H9 (cell line): ENCODE results near the gene UVRAG. TPM values are rescaled to one million over a fixed set of nuclear protein-coding genes. Genes with fewer than 3 reads are reported as not detected.
"Not testable (repeated sequence)": the region's sequence is repeated elsewhere in the genome, so short reads cannot be mapped to it uniquely, and the experiment has no call there.

ENCODE experiments used
- DNase-seq: peaks from one replicate; pipeline ENCODE4 v3.0.0-alpha.2; 2017
- H2AFZ ChIP-seq: one replicate; pipeline ENCODE4 v1.6.1; 2013; ENCODE audit warnings: mild to moderate bottlenecking, low read length, control low read depth, moderate library complexity
- H2AK5ac ChIP-seq: 2 replicates; pipeline ENCODE4 v1.6.1; 2013; ENCODE audit warnings: low read length, control low read depth, mixed read lengths; ENCODE audit not compliant: insufficient read length
- H2BK120ac ChIP-seq: one replicate; pipeline ENCODE4 v1.6.1; 2013; ENCODE audit warnings: low read depth, mild to moderate bottlenecking, low read length, control low read depth, inconsistent platforms; ENCODE audit not compliant: poor library complexity, severe bottlenecking
- H2BK12ac ChIP-seq: 2 replicates; pipeline ENCODE4 v1.6.1; 2013; ENCODE audit warnings: low read length, control low read depth, mixed read lengths, low read depth; ENCODE audit not compliant: insufficient read length
- H2BK15ac ChIP-seq: 2 replicates; pipeline ENCODE4 v1.6.1; 2013; ENCODE audit warnings: low read depth, low read length, control low read depth
- H2BK20ac ChIP-seq: one replicate; pipeline ENCODE4 v1.6.1; 2013; ENCODE audit warnings: low read depth, mild to moderate bottlenecking, low read length, control low read depth, inconsistent platforms; ENCODE audit not compliant: poor library complexity, severe bottlenecking
- H2BK5ac ChIP-seq: 2 replicates; pipeline ENCODE4 v1.6.1; 2013; ENCODE audit warnings: low read length, control low read depth, mixed read lengths; ENCODE audit not compliant: insufficient read length
- H3K14ac ChIP-seq: 2 replicates; pipeline ENCODE4 v1.6.1; 2013; ENCODE audit warnings: low read length, control low read depth; ENCODE audit not compliant: insufficient read depth
- H3K18ac ChIP-seq: 2 replicates; pipeline ENCODE4 v1.6.1; 2013; ENCODE audit warnings: low read depth, mild to moderate bottlenecking, mixed read lengths, low read length, control low read depth; ENCODE audit not compliant: insufficient read length
- H3K23ac ChIP-seq: 2 replicates; pipeline ENCODE4 v1.6.1; 2013; ENCODE audit warnings: low read length, control low read depth, mixed read lengths, low read depth; ENCODE audit not compliant: insufficient read length
- H3K23me2 ChIP-seq: 2 replicates; pipeline ENCODE4 v1.6.1; 2013; ENCODE audit warnings: low read depth, mild to moderate bottlenecking, mixed read lengths, low read length, control low read depth; ENCODE audit not compliant: insufficient read length, poor library complexity, severe bottlenecking
- H3K27ac ChIP-seq: 2 replicates; pipeline ENCODE4 v1.5.1; 2013; ENCODE audit warnings: low read length, control low read depth, mixed read lengths, low read depth; ENCODE audit not compliant: insufficient read length
- H3K27me3 ChIP-seq: 2 replicates; pipeline ENCODE4 v1.6.1; 2013; ENCODE audit warnings: low read length, control low read depth, inconsistent platforms; ENCODE audit not compliant: insufficient read depth
- H3K4ac ChIP-seq: 2 replicates; pipeline ENCODE4 v1.6.1; 2013; ENCODE audit warnings: low read depth, mild to moderate bottlenecking, control low read depth, inconsistent platforms, low read length, moderate library complexity
- H3K4me1 ChIP-seq: 2 replicates; pipeline ENCODE4 v1.6.1; 2013; ENCODE audit warnings: low read length, control low read depth, inconsistent platforms; ENCODE audit not compliant: insufficient read depth
- H3K4me2 ChIP-seq: 2 replicates; pipeline ENCODE4 v1.6.1; 2013; ENCODE audit warnings: low read length, control low read depth, mixed read lengths; ENCODE audit not compliant: insufficient read length, insufficient read depth
- H3K56ac ChIP-seq: 2 replicates; pipeline ENCODE4 v1.6.1; 2013; ENCODE audit warnings: low read depth, mild to moderate bottlenecking, mixed read lengths, low read length, control low read depth; ENCODE audit not compliant: insufficient read length
- H3K79me1 ChIP-seq: 2 replicates; pipeline ENCODE4 v1.6.1; 2013; ENCODE audit warnings: low read depth, mild to moderate bottlenecking, moderate library complexity, low read length, control low read depth, inconsistent platforms; ENCODE audit not compliant: insufficient read depth, poor library complexity, severe bottlenecking
- H3K79me2 ChIP-seq: 2 replicates; pipeline ENCODE4 v1.6.1; 2013; ENCODE audit warnings: low read length, control low read depth, inconsistent platforms; ENCODE audit not compliant: insufficient read depth
- H3K9ac ChIP-seq: 2 replicates; pipeline ENCODE4 v1.6.1; 2013; ENCODE audit warnings: low read length, control low read depth, mixed read lengths; ENCODE audit not compliant: insufficient read length; ENCODE audit errors: extremely low read depth
- H3K9me3 ChIP-seq: one replicate; pipeline ENCODE4 v1.6.1; 2013; ENCODE audit warnings: low read depth, low read length, inconsistent platforms; ENCODE audit not compliant: control insufficient read depth
- H3T11ph ChIP-seq: one replicate; pipeline ENCODE4 v1.6.1; 2013; ENCODE audit warnings: mild to moderate bottlenecking, low read length, control low read depth, inconsistent platforms
- H4K20me1 ChIP-seq: one replicate; pipeline ENCODE4 v1.6.1; 2013; ENCODE audit not compliant: control insufficient read depth, insufficient read length, insufficient read depth
- H4K5ac ChIP-seq: 2 replicates; pipeline ENCODE4 v1.6.1; 2013; ENCODE audit warnings: low read depth, mild to moderate bottlenecking, mixed read lengths, low read length, control low read depth; ENCODE audit not compliant: insufficient read length
- H4K8ac ChIP-seq: replicated peaks from 2 replicates; pipeline ENCODE4 v1.6.1; 2013; ENCODE audit warnings: low read length, control low read depth, mixed read lengths, low read depth; ENCODE audit not compliant: insufficient read length
- H4K91ac ChIP-seq: 2 replicates; pipeline ENCODE4 v1.6.1; 2013; ENCODE audit warnings: low read depth, mild to moderate bottlenecking, moderate library complexity, mixed read lengths, low read length, control low read depth; ENCODE audit not compliant: insufficient read length
- H3K27ac Mint-ChIP-seq, 3 experiments: 2 replicates in 2 of 3; 3 replicates in 1 of 3; pipeline ENCODE4 v1.8.0; 2020 to 2021; ENCODE audit warnings: mixed read lengths in 3 of 3, mild to moderate bottlenecking in 1 of 3, moderate library complexity in 1 of 3
- H3K27me3 Mint-ChIP-seq: 2 replicates; pipeline ENCODE4 v1.8.0; 2021; ENCODE audit warnings: low read depth, mild to moderate bottlenecking, moderate library complexity, mixed read lengths
- H3K36me3 Mint-ChIP-seq, 3 experiments: 2 replicates in 2 of 3; 3 replicates in 1 of 3; pipeline ENCODE4 v1.8.0; 2020 to 2021; ENCODE audit warnings: low read depth in 3 of 3, mixed read lengths in 3 of 3; ENCODE audit not compliant: insufficient read depth in 1 of 3
- H3K4me1 Mint-ChIP-seq, 2 experiments: 2 replicates each; pipeline ENCODE4 v1.8.0; 2020; ENCODE audit warnings: mixed read lengths in 2 of 2
- H3K4me3 Mint-ChIP-seq, 2 experiments: 2 replicates in 1 of 2; 3 replicates in 1 of 2; pipeline ENCODE4 v1.8.0; 2020 to 2021; ENCODE audit warnings: mild to moderate bottlenecking in 2 of 2, mixed read lengths in 2 of 2, moderate library complexity in 1 of 2
- H3K9me3 Mint-ChIP-seq, 2 experiments: 2 replicates in 1 of 2; 3 replicates in 1 of 2; pipeline ENCODE4 v1.8.0; 2020; ENCODE audit warnings: mild to moderate bottlenecking in 2 of 2, mixed read lengths in 2 of 2, moderate library complexity in 1 of 2
- WGBS: extraction: QIAGEN DNeasy Blood & Tissue Kit; methylation state at CpG from one replicate; pipeline ENCODE4 v1.1.7; 2013; ENCODE audit warnings: missing lambda C conversion rate, low lambda C conversion rate, mixed read lengths; ENCODE audit not compliant: insufficient read length; ENCODE audit errors: extremely low coverage; 5-methylcytosine and 5-hydroxymethylcytosine counted together
- total RNA-seq: library from RNA; stranded (reverse); gene quantifications from 2 replicates; pipeline ENCODE4 v1.2.1, GENCODE V29; 2021
- TF ChIP-seq, protein P1 (sequence below): fragments of 200-600 bp; sonication (generic); conservative IDR thresholded peaks from 3 replicates; pipeline ENCODE4 v1.8.0; 2021; ENCODE audit warnings: antibody characterized with exemption, mild to moderate bottlenecking

The UVRAG gene
- total RNA-seq, 1 experiment from 2014 or later, result 18.5 TPM

DNA sequence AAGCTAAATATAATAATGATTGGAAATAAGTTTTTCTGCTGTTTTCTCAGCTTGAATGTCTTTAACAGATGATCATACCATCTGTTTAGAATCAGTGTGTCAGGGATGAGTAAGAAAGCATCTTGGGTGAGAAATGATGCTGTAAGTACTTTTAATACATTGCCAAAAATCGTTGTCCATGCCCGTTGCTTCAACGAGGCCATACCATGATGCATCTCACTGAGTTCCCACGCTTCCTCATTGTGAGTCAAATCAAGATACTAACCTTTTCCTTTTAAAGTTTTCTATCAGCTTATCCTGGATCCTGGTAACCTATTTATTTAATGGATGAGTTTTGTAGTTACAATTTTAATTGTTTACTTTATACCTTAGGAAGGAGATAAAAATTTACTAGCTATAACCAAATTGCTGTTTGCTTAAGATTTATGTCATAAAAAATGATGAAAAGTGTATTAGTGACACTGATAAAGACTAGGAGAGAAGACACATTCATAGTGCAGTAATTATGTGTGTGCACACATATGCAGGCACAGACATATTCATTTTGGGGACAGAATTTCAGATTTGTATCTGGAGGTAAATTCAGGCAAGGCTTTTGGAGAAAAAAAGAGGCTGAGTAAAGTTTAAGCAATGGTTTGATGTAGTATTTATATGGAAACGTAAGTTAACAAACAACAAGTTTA is 154.8 kb downstream of the UVRAG start:
- Histone ChIP-seq H2BK20ac (no peak overlapping the region), H3K14ac (no peak overlapping the region), H3K79me1 (no peaks in the 10 kb centered on the region), H2AK5ac (no peak overlapping the region), H3K79me2 (no peaks in the 10 kb centered on the region), H2BK120ac (no peak overlapping the region), H4K20me1 (no peaks in the 10 kb centered on the region), H3K27ac (no peak overlapping the region), H2BK12ac (no peak overlapping the region), H4K8ac (no peak overlapping the region), H3T11ph (no peak overlapping the region), H3K4me2 (no peak overlapping the region), H3K23ac (no peak overlapping the region), H3K23me2 (no peaks in the 10 kb centered on the region), H4K5ac (no peak overlapping the region), H3K4ac (no peak overlapping the region), H3K56ac (no peak overlapping the region), H2AFZ (no peak overlapping the region), H2BK5ac (no peak overlapping the region), H4K91ac (no peak overlapping the region), H3K18ac (no peak overlapping the region), H3K9me3 (no peaks in the 10 kb centered on the region), H3K9ac (no peak overlapping the region), H3K27me3 (no peaks in the 10 kb centered on the region), H2BK15ac (no peak overlapping the region), H3K4me1 (peaks cover 4% of the 10 kb centered on the region; the same call in 1 of the 2 replicates)
- TF ChIP-seq, protein P1, sequence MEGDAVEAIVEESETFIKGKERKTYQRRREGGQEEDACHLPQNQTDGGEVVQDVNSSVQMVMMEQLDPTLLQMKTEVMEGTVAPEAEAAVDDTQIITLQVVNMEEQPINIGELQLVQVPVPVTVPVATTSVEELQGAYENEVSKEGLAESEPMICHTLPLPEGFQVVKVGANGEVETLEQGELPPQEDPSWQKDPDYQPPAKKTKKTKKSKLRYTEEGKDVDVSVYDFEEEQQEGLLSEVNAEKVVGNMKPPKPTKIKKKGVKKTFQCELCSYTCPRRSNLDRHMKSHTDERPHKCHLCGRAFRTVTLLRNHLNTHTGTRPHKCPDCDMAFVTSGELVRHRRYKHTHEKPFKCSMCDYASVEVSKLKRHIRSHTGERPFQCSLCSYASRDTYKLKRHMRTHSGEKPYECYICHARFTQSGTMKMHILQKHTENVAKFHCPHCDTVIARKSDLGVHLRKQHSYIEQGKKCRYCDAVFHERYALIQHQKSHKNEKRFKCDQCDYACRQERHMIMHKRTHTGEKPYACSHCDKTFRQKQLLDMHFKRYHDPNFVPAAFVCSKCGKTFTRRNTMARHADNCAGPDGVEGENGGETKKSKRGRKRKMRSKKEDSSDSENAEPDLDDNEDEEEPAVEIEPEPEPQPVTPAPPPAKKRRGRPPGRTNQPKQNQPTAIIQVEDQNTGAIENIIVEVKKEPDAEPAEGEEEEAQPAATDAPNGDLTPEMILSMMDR, result no peak
- no peaks in the 10 kb centered on the region; the same call in 1 of the 2 replicates for H3K27me3 Mint-ChIP-seq
- peaks cover 5 to 24% (median 12%) of the 10 kb centered on the region in 3 experiments for H3K36me3 Mint-ChIP-seq
- H3K4me1 Mint-ChIP-seq, result peaks cover 5 to 6% of the 10 kb centered on the region in 2 experiments; a peak in 3 of 4 replicates
- no peak for DNase-seq
- WGBS, result 100% methylated on average over 1 of the region's 5 CpGs
- peaks cover 15 to 21% of the 10 kb centered on the region in 2 experiments for H3K9me3 Mint-ChIP-seq
- no peak overlapping the region; a peak in 1 of 5 replicates for H3K4me3 Mint-ChIP-seq
- H3K27ac Mint-ChIP-seq, result no peak overlapping the region

DNA sequence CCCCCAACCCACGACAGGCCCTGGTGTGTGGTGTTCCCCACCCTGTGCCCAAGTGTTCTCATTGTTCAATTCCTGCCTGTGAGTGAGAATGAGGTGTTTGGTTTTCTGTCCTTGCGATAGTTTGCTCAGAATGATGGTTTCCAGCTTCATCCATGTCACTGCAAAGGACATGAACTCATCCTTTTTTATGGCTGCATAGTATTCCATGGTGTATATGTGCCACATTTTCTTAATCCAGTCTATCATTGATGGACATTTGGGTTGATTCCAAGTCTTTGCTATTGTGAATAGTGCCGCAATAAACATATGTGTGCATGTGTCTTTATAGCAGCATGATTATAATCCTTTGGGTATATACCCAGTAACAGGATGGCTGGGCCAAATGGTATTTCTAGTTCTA is 158.7 kb downstream of the UVRAG start:
- not testable (repeated sequence) for H2BK12ac ChIP-seq, H2BK120ac ChIP-seq, H2BK5ac ChIP-seq, H3K79me2 ChIP-seq, H3T11ph ChIP-seq, H3K79me1 ChIP-seq, H3K27me3 ChIP-seq, H3K4ac ChIP-seq, H2BK20ac ChIP-seq, H3K56ac ChIP-seq, H3K27ac Mint-ChIP-seq, H2BK15ac ChIP-seq, H3K14ac ChIP-seq, H3K4me1 ChIP-seq, DNase-seq, H3K27ac ChIP-seq, H4K20me1 ChIP-seq, H3K9ac ChIP-seq, H3K23me2 ChIP-seq, H3K4me1 Mint-ChIP-seq, H2AFZ ChIP-seq, H4K8ac ChIP-seq, H3K4me2 ChIP-seq, H3K4me3 Mint-ChIP-seq, H2AK5ac ChIP-seq, H4K5ac ChIP-seq, H3K18ac ChIP-seq, H3K27me3 Mint-ChIP-seq, H3K9me3 ChIP-seq, H4K91ac ChIP-seq, H3K23ac ChIP-seq
- Mint-ChIP-seq H3K36me3 (peaks cover 5 to 26% (median 13%) of the 10 kb centered on the region in 3 experiments), H3K9me3 (peaks cover 16 to 30% of the 10 kb centered on the region in 2 experiments)
- no CpG with 5 or more reads among the region's 3 CpGs for WGBS
